Smooth muscle cell (in vitro differentiated cells): ENCODE data around the gene POLE3. TPM values are rescaled to one million over a fixed set of nuclear protein-coding genes. Genes with fewer than 3 reads are reported as not detected.

ENCODE experiments used
- DNase-seq: peaks from one replicate; lab custom pipeline; 2025; ENCODE audit not compliant: unreplicated experiment; lab: John Stamatoyannopoulos, UW
- H2AFZ ChIP-seq: fragments of 200-600 bp; sonication (generic); 2 replicates; pipeline ENCODE4 v1.6.0; 2016; ENCODE audit warnings: antibody characterized with exemption, low read depth, mild to moderate bottlenecking
- H3F3A ChIP-seq: fragments of 200-600 bp; sonication (generic); 2 replicates; pipeline ENCODE4 v1.6.0; 2017; ENCODE audit warnings: antibody characterized with exemption, low read depth
- H3K27ac ChIP-seq: fragments of 200-600 bp; sonication (generic); 2 replicates; pipeline ENCODE4 v1.5.1; 2016; ENCODE audit warnings: low read depth, mild to moderate bottlenecking
- H3K27me3 ChIP-seq: fragments of 200-600 bp; sonication (generic); 2 replicates; pipeline ENCODE4 v1.6.1; 2016; ENCODE audit warnings: low read depth, mild to moderate bottlenecking
- H3K36me3 ChIP-seq: fragments of 200-600 bp; sonication (generic); 2 replicates; pipeline ENCODE4 v1.5.1; 2016; ENCODE audit warnings: low read depth
- H3K4me1 ChIP-seq: fragments of 200-600 bp; sonication (generic); 2 replicates; pipeline ENCODE4 v1.5.1; 2016; ENCODE audit warnings: low read depth
- H3K4me2 ChIP-seq: fragments of 200-600 bp; sonication (generic); 2 replicates; pipeline ENCODE4 v1.6.0; 2016; ENCODE audit warnings: mild to moderate bottlenecking
- H3K4me3 ChIP-seq: fragments of 200-600 bp; sonication (generic); 2 replicates; pipeline ENCODE4 v1.5.1; 2016; ENCODE audit warnings: mild to moderate bottlenecking
- H3K79me2 ChIP-seq: fragments of 200-600 bp; sonication (generic); 2 replicates; pipeline ENCODE4 v1.6.0; 2016; ENCODE audit warnings: low read depth, mild to moderate bottlenecking
- H3K9ac ChIP-seq: fragments of 200-600 bp; sonication (generic); 2 replicates; pipeline ENCODE4 v1.6.0; 2016; ENCODE audit warnings: low read depth
- H3K9me3 ChIP-seq: fragments of 200-600 bp; sonication (generic); replicated peaks from 2 replicates; pipeline ENCODE4 v1.5.1; 2016; ENCODE audit warnings: low read depth
- H4K20me1 ChIP-seq: fragments of 200-600 bp; sonication (generic); 2 replicates; pipeline ENCODE4 v1.6.0; 2016; ENCODE audit warnings: low read depth
- CTCF ChIP-seq: fragments of 200-600 bp; sonication (generic); IDR thresholded peaks from 2 replicates; pipeline ENCODE4 v1.5.1; 2017; ENCODE audit warnings: borderline replicate concordance, mild to moderate bottlenecking, antibody characterized with exemption; ENCODE audit not compliant: insufficient read depth, poor library complexity, severe bottlenecking
- WGBS: methylation state at CpG from one replicate; pipeline ENCODE4 v1.1.7; 2016; ENCODE audit warnings: low lambda C conversion rate; 5-methylcytosine and 5-hydroxymethylcytosine counted together
- polyA plus RNA-seq: library from polyadenylated mRNA; unstranded; fragments of >200 nt; fragmentation: Nextera tagmentation; extraction: Ambion mirVana; gene quantifications from 2 replicates; pipeline ENCODE4 v1.2.1, GENCODE V29; 2016
- total RNA-seq: library from RNA; depleted of rRNA; stranded (reverse); fragments of >200 nt; gene quantifications from 2 replicates; pipeline ENCODE4 v1.2.3, GENCODE V29; 2014

The POLE3 gene
- total and polyA plus RNA-seq, 2 experiments from 2014 or later: 35.3 to 40.8 TPM

DNA sequence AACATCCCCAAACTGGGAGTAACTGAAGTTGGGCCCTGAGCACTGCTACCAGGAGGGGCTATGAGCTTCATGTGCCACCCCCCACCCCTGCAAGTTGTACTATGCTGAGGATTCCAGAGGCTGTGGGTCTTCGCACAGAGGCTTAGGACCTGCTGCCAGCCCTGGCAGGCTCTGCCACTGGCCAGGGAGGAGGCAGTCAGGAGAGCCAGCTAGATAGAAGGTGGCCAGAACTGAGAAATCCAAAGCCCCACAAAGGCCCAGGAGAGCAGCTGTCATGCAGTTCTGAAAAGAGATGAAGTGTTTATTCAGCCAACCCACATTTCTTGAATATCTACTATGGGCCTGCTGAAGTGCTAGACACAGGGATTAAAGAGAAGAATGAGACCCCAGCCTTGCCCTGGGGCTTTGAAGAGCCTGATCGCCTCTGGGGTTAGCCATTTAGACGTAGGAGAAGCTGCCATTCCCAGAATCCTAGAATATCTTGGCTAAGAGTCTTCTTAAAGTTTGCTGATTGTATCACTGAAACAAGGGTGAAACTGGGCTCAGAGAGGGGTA, 10.8 kb downstream of the POLE3 start:
- Histone ChIP-seq H3K4me2 (peak overlapping the region; percentile 84), H3K36me3 (no peaks in the 10 kb centered on the region), H3K79me2 (peaks cover 10% of the 10 kb centered on the region), H3F3A (peaks cover 8% of the 10 kb centered on the region), H2AFZ (no peak overlapping the region), H3K9me3 (no peaks in the 10 kb centered on the region), H3K4me1 (peaks cover 19% of the 10 kb centered on the region), H3K27me3 (no peaks in the 10 kb centered on the region), H3K4me3 (peak overlapping the region; percentile 73), H3K9ac (no peak overlapping the region), H3K27ac (no peak overlapping the region), H4K20me1 (peaks cover 30% of the 10 kb centered on the region)
- no peak for DNase-seq
- no peak for TF ChIP-seq CTCF
- WGBS: 77% methylated on average over 3 of the region's 3 CpGs

DNA sequence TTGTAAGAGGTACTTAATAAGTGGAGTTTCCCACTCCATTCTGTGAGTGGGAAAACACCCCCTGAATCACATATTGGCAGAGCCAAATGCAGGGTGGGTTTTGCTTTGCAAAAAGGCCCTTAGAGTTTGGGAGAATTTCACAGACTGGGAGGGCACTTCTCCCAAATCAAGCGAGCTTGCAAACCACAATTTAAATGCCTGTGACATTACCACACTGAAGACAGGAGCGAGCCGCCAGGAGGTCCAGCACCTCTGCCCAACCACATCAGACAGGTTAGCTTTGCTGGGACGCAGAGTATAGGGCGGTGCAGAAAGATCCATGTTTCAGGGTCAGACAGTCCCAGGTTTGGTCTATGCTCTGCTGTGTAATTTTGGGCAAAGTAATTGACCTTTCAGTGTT, 11.7 kb downstream of the POLE3 start:
- no peak for TF ChIP-seq CTCF
- 29% methylated on average over 5 of the region's 5 CpGs for WGBS
- H3K4me1 ChIP-seq: peaks cover 19% of the 10 kb centered on the region
- no peaks in the 10 kb centered on the region for H3K9me3 ChIP-seq
- H3K27me3 ChIP-seq: no peaks in the 10 kb centered on the region
- peak overlapping the region; percentile 69 for H3K27ac ChIP-seq
- no peak overlapping the region for H2AFZ ChIP-seq
- no peaks in the 10 kb centered on the region for H3K36me3 ChIP-seq
- peaks cover 10% of the 10 kb centered on the region for H3K79me2 ChIP-seq
- H4K20me1 ChIP-seq: peaks cover 30% of the 10 kb centered on the region
- no peak overlapping the region for H3K9ac ChIP-seq
- peaks cover 8% of the 10 kb centered on the region for H3F3A ChIP-seq
- no peak for DNase-seq
- peak overlapping the region; percentile 71 for H3K4me2 ChIP-seq
- H3K4me3 ChIP-seq: no peak overlapping the region

- Histone ChIP-seq H3K27me3 (no peaks in the 10 kb centered on the region), H3K27ac (no peak overlapping the region), H3K79me2 (peaks cover 10% of the 10 kb centered on the region), H3K9me3 (no peaks in the 10 kb centered on the region), H4K20me1 (peaks cover 30% of the 10 kb centered on the region), H3K4me3 (no peak overlapping the region), H3K9ac (no peak overlapping the region), H3F3A (peaks cover 8% of the 10 kb centered on the region), H2AFZ (no peak overlapping the region), H3K4me1 (peaks cover 19% of the 10 kb centered on the region), H3K4me2 (no peak overlapping the region), H3K36me3 (no peaks in the 10 kb centered on the region)
- TF ChIP-seq CTCF: no peak
- WGBS: 88% methylated on average over 3 of the region's 3 CpGs
- DNase-seq: no peak
These were observed 13.3 kb downstream of the POLE3 start for GRCh38 chr9:113397203-113397631.
